ENCODE results near the gene APOBEC3F. TPM values are rescaled to one million over a fixed set of nuclear protein-coding genes. Genes with fewer than 3 reads are reported as not detected.

APOBEC3F gene
- total and polyA plus RNA-seq, 12 donors = 1.3 to 11.6 (median 5.1) TPM

- TF ChIP-seq, protein P1, sequence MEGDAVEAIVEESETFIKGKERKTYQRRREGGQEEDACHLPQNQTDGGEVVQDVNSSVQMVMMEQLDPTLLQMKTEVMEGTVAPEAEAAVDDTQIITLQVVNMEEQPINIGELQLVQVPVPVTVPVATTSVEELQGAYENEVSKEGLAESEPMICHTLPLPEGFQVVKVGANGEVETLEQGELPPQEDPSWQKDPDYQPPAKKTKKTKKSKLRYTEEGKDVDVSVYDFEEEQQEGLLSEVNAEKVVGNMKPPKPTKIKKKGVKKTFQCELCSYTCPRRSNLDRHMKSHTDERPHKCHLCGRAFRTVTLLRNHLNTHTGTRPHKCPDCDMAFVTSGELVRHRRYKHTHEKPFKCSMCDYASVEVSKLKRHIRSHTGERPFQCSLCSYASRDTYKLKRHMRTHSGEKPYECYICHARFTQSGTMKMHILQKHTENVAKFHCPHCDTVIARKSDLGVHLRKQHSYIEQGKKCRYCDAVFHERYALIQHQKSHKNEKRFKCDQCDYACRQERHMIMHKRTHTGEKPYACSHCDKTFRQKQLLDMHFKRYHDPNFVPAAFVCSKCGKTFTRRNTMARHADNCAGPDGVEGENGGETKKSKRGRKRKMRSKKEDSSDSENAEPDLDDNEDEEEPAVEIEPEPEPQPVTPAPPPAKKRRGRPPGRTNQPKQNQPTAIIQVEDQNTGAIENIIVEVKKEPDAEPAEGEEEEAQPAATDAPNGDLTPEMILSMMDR (IDR thresholded peaks at IDR 0.05) = no peak
- no peak for DNase-seq
- ATAC-seq = no peak
- intact Hi-C loops (cut with DNase I) = no loop called here
- 82 to 86% methylated on average over 8 of the region's 8 CpGs for WGBS, 2 donors
- peaks cover 0 to 37% (median 0%) of the 10 kb centered on the region in 9 donors for H3K36me3 ChIP-seq
- no peaks in the 10 kb centered on the region for H3K9me3 ChIP-seq
- peaks cover 0 to 12% (median 12%) of the 10 kb centered on the region in 9 donors for H3K4me1 ChIP-seq
- H3K27me3 ChIP-seq = no peaks in the 10 kb centered on the region
- no peak overlapping the region for H3K4me3 ChIP-seq
- no peak overlapping the region for H3K27ac ChIP-seq
These were observed 40.9 kb downstream of the APOBEC3F start for GRCh38 chr22:39081598-39081997.

GRCh38 chr22:39083212-39084165 lies 42.8 kb downstream of the APOBEC3F start:
- peaks cover 0 to 40% (median 0%) of the 10 kb centered on the region in 9 donors for H3K36me3 ChIP-seq
- DNase-seq = no peak
- intact Hi-C loops (cut with DNase I) = no loop called here
- 88% methylated on average over 14 of the region's 14 CpGs for WGBS, 2 donors
- no peak overlapping the region for H3K27ac ChIP-seq
- no peaks in the 10 kb centered on the region for H3K9me3 ChIP-seq
- H3K4me3 ChIP-seq = no peak overlapping the region
- ATAC-seq = no peak
- no peaks in the 10 kb centered on the region for H3K27me3 ChIP-seq
- TF ChIP-seq, protein P1 (IDR thresholded peaks at IDR 0.05) = no peak
- H3K4me1 ChIP-seq = peaks cover 0 to 9% (median 0%) of the 10 kb centered on the region in 9 donors

DNA sequence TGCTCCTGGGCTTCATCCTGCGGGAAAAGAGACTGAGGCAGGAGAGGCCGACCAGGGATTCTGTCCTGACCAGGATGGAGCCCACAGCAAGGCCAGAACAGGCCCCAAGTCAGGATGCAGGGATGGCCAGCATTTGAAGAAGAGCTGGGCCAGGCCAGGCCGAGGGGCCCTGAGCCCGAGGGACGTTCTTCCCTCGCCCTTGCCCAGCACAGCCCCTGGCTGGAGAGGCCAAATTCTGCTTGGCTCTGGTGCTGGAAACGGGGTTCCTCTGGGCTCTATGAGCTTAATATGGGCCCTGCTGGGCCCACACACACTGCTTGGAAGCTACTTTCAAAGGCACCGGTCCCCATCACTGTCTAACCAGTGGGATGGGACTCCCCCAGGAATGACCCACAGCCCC lies 44.0 kb downstream of the APOBEC3F start:
- Histone ChIP-seq H3K4me1 (peaks cover 0 to 9% (median 3%) of the 10 kb centered on the region in 9 donors), H3K27me3 (no peaks in the 10 kb centered on the region), H3K27ac (no peak overlapping the region), H3K36me3 (peaks cover 0 to 39% (median 0%) of the 10 kb centered on the region in 9 donors), H3K9me3 (no peaks in the 10 kb centered on the region), H3K4me3 (no peak overlapping the region)
- intact Hi-C loops (cut with DNase I) = no loop called here
- TF ChIP-seq, protein P1 (IDR thresholded peaks at IDR 0.05) = no peak
- ATAC-seq (no peak), DNase-seq (no peak)
- WGBS, 2 donors = 91 to 92% methylated on average over 7 to 8 of the region's 8 CpGs

DNA sequence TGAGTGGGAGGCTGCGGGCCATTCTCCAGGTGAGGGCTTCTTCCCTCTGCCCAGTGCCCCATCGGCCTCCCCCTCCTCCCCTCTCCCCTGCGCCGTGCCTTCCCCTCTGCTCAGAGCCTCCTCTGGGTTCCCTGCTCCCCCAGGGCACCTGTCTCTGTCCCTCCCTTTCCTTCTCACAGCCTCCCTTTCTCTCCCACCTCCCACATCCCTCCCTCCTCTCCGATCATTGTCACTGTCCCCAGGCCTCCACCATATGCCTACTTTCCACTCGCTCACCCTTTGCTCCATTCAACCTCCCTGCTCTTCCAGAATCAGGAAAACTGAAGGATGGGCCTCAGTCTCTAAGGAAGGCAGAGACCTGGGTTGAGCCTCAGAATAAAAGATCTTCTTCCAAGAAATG lies 46.4 kb downstream of the APOBEC3F start:
- Histone ChIP-seq H3K36me3 (peaks cover 0 to 22% (median 0%) of the 10 kb centered on the region in 9 donors), H3K27ac (no peak overlapping the region), H3K4me3 (no peak overlapping the region), H3K4me1 (peaks cover 0 to 14% (median 5%) of the 10 kb centered on the region in 9 donors), H3K9me3 (no peaks in the 10 kb centered on the region), H3K27me3 (peaks cover 0 to 4% (median 0%) of the 10 kb centered on the region in 7 donors)
- TF ChIP-seq, protein P1 (IDR thresholded peaks at IDR 0.05) = no peak
- intact Hi-C loops (cut with DNase I) = no loop called here
- DNase-seq (no peak), ATAC-seq (no peak)
- whole genome bisulfite sequencing, 2 donors = 87 to 93% methylated on average over 6 of the region's 6 CpGs

All from heart right ventricle (tissue), 16 donors.